ENCODE measurements around the gene SBF2.

GRCh38 chr11:9733212-9733611 is 560.8 kb downstream of the SBF2 start:
- TF ChIP-seq CTCF (IDR thresholded peaks at IDR 0.05; ENCODE audit: low read length) (no peak), EZH2 (IDR thresholded peaks at IDR 0.05; ENCODE audit: borderline replicate concordance, low read length) (no peak)

Measured in OCI-LY1 (cell line).